ENCODE measurements around the gene PALM3.
"Not testable (repeated sequence)": the region's sequence is repeated elsewhere in the genome, so short reads cannot be mapped to it uniquely, and the experiment has no call there.

Gene PALM3

DNA sequence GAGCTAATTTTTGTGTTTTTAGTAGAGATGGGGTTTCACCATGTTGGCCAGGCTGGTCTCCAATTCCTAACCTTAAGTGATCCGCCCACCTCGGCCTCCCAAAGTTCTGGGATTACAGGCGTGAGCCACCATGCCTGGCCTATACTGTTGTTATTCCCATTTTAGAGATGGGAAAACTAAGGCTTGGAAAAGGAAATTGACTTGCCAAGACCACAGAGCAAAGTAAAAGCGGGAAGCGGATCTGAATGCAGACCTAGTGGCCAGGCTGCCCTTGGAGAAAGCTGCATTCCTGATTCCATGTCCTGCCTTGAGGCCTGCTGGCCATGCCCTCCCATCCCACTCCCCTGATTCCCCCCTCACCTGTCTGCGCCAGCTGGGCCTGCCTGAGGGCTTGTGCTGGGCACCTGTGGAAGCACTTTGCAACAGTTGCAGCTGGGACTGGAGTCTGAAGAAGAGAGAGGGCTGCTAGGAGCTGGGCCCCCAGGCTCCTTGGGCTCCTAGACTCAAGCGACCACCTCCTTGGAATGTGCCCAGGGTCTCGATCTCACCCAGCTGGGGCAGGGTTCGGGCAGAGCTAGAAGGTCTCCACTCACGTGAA, 5.7 kb downstream of the PALM3 start:
- no peak for FAIRE-seq
- TF ChIP-seq TAF1 (IDR thresholded peaks at IDR 0.05; ENCODE audit: borderline replicate concordance, low read depth, low read length): no peak
- no peak for TF ChIP-seq POLR2AphosphoS5 (IDR thresholded peaks at IDR 0.05; ENCODE audit: low read depth, low read length)
- no peak for TF ChIP-seq POLR2A (IDR thresholded peaks at IDR 0.05; ENCODE audit: low read depth, low read length)
- no peak for DNase-seq (ENCODE audit: insufficient read length)

DNA sequence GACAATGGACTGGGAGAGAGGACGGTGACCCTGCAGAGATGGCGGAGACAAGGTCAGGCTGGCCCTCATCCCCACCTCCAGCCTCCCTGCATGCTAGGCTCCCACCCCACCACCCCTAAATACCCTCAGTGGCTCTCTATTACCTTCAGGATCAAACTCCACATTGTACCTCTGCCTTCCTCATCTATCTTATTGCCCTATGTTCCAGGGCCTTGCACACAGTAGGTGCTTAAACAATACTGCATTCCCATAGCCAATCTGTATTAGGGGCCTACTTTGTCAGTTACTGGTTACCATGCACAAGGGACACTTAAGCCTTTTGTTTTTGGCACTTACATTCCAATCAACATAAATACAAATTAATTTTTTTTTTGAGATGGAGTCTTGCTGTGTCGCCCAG, 6.5 kb downstream of the PALM3 start:
- DNase-seq (ENCODE audit: insufficient read length) (no peak), FAIRE-seq (no peak)
- TF ChIP-seq TAF1 (IDR thresholded peaks at IDR 0.05; ENCODE audit: borderline replicate concordance, low read depth, low read length) (no peak), POLR2AphosphoS5 (IDR thresholded peaks at IDR 0.05; ENCODE audit: low read depth, low read length) (no peak), POLR2A (IDR thresholded peaks at IDR 0.05; ENCODE audit: low read depth, low read length) (no peak)

DNA sequence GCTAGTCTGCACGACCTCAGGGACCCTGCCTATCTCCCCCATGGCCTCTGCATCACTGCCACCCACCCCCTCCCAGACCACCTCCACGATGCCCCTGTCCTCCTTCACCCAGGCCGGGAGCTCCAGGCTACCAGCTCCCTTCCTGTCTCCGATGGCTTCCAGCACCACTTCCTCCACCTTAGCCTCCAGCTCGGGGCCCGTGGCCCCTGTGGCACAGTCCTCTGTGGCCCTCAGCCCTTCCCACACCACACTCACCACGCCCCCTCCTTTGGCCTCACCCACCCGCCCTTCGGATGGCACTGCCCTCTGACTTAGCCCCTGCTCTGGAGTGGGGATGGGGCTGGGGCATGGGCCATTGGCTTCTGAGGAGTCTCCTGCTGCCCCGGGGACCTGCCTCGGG, 7.2 kb downstream of the PALM3 start:
- no peak for DNase-seq (ENCODE audit: insufficient read length)
- TF ChIP-seq POLR2AphosphoS5 (IDR thresholded peaks at IDR 0.05; ENCODE audit: low read depth, low read length): no peak
- no peak for TF ChIP-seq POLR2A (IDR thresholded peaks at IDR 0.05; ENCODE audit: low read depth, low read length)
- no peak for TF ChIP-seq TAF1 (IDR thresholded peaks at IDR 0.05; ENCODE audit: borderline replicate concordance, low read depth, low read length)
- no peak for FAIRE-seq

DNA sequence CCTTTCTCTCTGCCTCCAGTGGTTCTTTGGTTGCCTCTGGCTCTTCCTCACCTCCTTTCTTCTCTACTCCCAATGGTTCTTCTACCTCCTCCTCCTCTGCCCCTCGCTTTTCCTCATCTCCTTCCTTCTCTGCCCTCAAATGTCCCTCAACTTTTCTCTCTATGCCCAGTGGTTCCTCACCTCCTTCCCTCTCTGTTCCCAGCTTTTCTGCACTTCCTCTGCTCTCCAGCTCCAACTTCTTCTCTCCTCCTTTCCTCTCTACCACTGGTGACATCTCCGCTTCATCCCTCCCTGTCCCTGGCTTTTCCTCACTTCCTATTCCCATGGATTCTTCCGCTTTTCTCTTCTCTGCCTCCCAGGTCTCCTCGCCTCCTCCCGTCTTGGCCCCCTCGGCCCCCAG, 7.8 kb downstream of the PALM3 start:
- FAIRE-seq (no peak), DNase-seq (ENCODE audit: insufficient read length) (no peak)
- TF ChIP-seq TAF1 (IDR thresholded peaks at IDR 0.05; ENCODE audit: borderline replicate concordance, low read depth, low read length) (no peak), POLR2A (IDR thresholded peaks at IDR 0.05; ENCODE audit: low read depth, low read length) (no peak), POLR2AphosphoS5 (IDR thresholded peaks at IDR 0.05; ENCODE audit: low read depth, low read length) (no peak)

DNA sequence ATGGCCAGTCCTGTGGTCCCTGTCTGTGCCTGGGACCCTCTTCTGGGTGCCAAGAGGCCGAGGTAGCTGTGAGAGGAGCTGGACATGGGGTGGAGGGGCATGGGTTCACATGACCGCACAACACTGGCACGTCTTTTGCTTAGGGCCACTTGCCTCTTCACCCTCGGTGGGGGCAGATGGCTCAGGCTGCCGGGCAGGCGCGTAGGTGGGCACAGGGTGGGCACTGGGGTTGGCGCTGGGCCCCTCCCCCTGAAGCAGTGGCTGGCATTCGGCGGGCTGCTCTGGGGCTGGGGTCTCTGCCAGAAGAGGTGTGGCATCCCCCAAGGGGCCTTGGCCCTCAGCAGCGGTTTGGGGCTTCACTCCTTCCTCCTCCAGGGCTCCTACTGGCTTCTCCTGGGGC, 8.4 kb downstream of the PALM3 start:
- TF ChIP-seq POLR2A (IDR thresholded peaks at IDR 0.05; ENCODE audit: low read depth, low read length) (peak; percentile 22; the same call in 1 of the 2 replicates), POLR2AphosphoS5 (IDR thresholded peaks at IDR 0.05; ENCODE audit: low read depth, low read length) (no peak)
- DNase-seq (ENCODE audit: insufficient read length) (no peak), FAIRE-seq (no peak)

DNA sequence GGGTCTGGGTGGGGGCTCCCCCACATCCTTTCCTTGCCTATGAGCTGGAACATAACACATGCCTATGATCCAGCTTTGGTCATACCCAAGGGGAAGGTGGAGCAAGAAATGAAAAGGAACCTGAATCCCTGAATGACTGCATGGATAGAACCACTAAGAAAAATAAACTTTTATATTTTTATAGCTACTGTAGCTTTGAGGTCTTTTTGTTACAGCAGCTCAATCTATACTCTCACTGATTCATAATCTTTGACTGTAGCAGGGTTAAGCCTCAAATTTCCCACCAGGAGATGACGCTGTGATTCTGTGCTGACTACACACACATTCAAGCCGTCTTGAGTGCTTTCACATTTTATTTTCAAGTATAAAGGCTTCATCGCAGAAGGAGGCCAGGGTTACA, 8.8 kb downstream of the PALM3 start:
- DNase-seq (ENCODE audit: insufficient read length): no peak
- no peak for TF ChIP-seq TAF1 (IDR thresholded peaks at IDR 0.05; ENCODE audit: borderline replicate concordance, low read depth, low read length)
- TF ChIP-seq POLR2A (IDR thresholded peaks at IDR 0.05; ENCODE audit: low read depth, low read length): no peak
- no peak for TF ChIP-seq POLR2AphosphoS5 (IDR thresholded peaks at IDR 0.05; ENCODE audit: low read depth, low read length)
- FAIRE-seq: no peak

DNA sequence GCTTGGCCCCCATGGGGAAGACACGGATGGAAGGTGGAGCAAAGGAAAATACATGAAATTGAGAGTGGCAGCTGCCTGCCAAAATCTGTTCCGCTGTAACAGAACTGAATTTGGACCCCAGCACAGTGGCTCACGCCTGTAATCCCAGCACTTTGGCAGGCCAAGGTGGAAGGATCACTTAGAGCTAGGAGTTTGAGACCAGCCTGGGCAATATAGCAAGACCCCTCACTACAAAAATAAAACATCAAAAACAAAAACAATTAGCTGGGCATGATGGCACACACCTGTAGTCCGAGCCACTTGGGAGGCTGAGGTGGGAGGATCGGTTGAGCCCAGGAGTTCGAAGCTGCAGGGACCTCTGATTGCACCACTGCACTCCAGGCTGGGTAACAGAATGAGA, 9.4 kb downstream of the PALM3 start:
- TF ChIP-seq POLR2A (IDR thresholded peaks at IDR 0.05; ENCODE audit: low read depth, low read length) (no peak), TAF1 (IDR thresholded peaks at IDR 0.05; ENCODE audit: borderline replicate concordance, low read depth, low read length) (no peak), POLR2AphosphoS5 (IDR thresholded peaks at IDR 0.05; ENCODE audit: low read depth, low read length) (no peak)
- FAIRE-seq: no peak
- no peak for DNase-seq (ENCODE audit: insufficient read length)

DNA sequence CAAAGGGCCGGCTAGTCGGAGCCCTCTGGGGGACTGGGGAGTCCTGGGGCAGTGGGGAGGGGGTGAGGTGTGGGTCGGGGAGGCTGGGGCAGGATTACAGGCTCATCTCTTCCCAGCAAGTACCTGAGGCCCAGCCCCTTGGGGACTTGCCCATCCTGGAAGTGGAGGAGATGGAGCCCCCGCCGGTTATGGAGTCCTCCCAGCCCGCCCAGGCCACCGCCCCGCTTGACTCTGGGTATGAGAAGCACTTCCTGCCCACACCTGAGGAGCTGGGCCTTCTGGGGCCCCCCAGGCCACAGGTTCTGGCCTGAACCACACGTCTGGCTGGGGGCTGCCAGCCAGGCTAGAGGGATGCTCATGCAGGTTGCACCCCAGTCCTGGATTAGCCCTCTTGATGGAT, 9.9 kb downstream of the PALM3 start:
- TF ChIP-seq TAF1 (IDR thresholded peaks at IDR 0.05; ENCODE audit: borderline replicate concordance, low read depth, low read length): no peak
- no peak for TF ChIP-seq POLR2A (IDR thresholded peaks at IDR 0.05; ENCODE audit: low read depth, low read length)
- no peak for TF ChIP-seq POLR2AphosphoS5 (IDR thresholded peaks at IDR 0.05; ENCODE audit: low read depth, low read length)
- FAIRE-seq (no peak), DNase-seq (ENCODE audit: insufficient read length) (no peak)

DNA sequence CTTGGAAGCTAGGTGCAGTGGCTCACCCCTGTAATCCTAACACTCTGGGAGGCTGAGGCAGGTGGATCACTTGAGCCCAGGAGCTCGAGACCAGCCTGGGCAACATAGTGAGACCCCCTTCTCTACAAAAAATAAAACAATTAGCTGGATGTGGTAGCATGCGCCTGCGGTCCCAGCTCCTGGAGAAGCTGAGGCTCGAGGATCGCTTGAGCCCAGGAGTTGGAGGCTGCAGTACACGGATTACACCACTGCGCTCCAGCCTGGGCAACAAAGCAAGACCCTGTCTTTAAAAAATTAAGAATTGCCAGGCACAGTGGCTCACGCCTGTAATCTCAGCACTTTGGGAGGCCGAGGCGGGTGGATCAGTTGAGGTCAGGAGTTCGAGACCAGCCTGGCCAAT, 10.9 kb downstream of the PALM3 start:
- FAIRE-seq: not testable (repeated sequence)

DNA sequence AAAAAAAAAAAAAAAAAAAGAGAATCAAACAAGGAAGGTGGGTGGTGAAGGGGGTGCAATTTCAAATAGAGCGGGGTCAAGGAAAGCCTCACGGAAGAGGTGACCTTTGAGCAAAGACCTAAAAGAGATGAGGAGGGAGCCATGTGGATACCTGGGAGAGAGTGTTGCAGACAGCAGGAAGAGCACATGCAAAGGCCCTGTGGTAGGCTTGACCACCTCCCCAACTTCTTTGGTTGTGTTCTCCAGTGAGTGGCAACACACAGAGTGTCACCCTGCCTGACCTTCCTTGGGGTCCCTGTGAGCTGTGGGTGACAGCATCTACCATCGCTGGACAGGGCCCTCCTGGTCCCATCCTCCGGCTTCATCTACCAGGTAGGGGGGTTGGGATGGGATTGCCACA, 11.4 kb downstream of the PALM3 start:
- no peak for TF ChIP-seq POLR2AphosphoS5 (IDR thresholded peaks at IDR 0.05; ENCODE audit: low read depth, low read length)
- no peak for TF ChIP-seq POLR2A (IDR thresholded peaks at IDR 0.05; ENCODE audit: low read depth, low read length)
- TF ChIP-seq TAF1 (IDR thresholded peaks at IDR 0.05; ENCODE audit: borderline replicate concordance, low read depth, low read length): no peak
- FAIRE-seq: no peak
- DNase-seq (ENCODE audit: insufficient read length): no peak

More for the DNA sequence above, 10.9 kb downstream of the PALM3 start:
- DNase-seq (ENCODE audit: insufficient read length): not testable (repeated sequence)

DNA sequence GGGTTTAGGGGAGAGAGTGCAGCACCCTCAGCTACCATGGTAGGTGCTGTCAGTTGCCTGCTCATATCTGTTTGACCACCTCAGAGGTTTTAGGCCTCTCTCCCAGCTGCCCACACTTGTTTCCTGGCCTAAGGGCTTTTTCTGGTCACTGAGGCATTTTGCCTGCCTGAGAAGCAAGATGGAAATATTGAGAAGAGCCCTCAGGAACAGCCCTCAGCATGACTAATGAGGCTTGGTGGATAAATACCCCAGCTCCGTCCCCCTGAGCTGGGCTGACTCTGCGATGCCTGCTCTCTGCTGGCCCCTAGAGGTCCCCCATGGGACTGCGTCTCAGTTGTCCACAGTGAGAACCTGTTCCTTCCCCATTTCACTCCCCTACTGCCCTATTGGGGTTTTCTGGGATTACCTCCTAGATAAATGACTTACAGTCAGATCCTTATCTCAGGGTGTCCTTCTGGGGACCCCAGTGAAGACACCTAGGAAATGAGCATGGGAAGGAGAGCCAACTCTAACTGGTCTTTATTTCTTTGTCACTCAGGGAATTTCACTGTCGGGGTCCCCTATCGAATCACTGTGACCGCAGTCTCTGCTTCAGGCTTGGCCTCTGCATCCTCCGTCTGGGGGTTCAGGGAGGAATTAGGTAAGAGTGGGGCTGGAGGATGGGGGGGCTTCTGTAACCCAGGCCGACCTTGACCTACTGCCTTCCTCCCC, 13.3 kb downstream of the PALM3 start:
- FAIRE-seq (peak; percentile 78), DNase-seq (ENCODE audit: insufficient read length) (no peak)

DNA sequence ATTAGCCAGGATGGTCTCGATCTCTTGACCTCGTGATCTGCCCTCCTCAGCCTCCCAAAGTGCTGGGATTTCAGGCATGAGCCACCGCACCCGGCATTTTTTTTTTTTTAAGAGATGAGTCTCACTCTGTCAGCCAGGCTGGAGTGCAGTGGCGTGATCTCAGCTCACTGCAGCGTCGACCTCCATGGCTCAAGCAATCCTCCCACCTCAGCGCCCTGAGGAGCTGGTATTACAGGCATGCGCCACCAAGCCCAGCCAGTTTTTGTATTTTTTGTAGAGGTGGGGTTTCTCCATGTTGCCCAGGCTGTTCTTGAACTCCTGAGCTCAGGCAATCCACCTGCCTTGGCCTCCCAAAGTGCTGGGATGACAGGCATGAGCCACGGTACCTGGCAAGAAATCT, 14.0 kb downstream of the PALM3 start:
- not testable (repeated sequence) for FAIRE-seq; DNase-seq (ENCODE audit: insufficient read length)

More for the DNA sequence above, 13.3 kb downstream of the PALM3 start:
- no peak for TF ChIP-seq POLR2A (IDR thresholded peaks at IDR 0.05; ENCODE audit: low read depth, low read length)
- no peak for TF ChIP-seq TAF1 (IDR thresholded peaks at IDR 0.05; ENCODE audit: borderline replicate concordance, low read depth, low read length)

DNA sequence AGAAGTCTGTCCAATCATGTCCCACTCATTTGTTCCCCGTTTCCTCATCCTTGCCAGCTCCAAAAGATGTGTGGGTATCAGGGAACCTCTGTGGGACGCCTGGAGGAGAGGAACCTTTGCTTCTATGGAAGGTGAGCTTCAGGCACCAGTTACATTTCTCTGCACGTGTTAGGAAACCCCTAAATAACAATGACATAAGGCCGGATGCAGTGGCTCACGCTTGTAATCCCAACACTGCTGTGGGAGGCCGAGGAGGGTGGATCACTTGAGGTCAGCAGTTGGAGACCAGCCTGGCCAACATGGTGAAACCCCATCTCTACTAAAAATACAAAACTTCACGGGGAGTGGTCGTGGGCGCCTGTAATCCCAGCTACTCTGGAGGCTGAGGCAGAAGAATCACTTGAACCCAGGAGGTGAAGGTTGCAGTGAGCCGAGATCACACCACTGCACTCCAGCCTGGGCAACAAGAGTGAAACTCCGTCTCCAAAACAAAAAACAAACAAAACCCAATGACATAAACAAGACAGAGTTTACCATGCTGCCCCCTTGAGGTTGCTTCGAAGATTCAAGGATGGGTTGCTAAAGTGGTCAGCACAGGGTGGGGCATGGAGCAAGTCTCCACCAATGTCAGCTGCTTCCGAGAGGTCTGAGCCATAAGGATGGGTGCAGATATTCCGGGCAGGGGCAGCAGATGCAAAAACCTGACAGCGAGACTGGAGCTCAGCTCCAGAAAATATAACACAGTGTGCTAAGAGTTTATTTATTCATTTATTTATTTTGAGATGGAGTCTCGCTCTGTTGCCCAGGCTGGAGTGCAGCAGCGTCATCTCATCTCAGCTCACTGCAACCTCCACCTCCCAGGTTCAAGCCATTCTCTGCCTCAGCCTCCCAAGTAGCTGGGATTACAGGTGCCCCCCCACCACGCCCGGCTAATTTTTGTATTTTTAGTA, 18.9 kb downstream of the PALM3 start:
- peak; percentile 78 for FAIRE-seq
- DNase-seq (ENCODE audit: insufficient read length): not testable (repeated sequence)

All from GM12892 (cell line).